Neural cell (in vitro differentiated cells): ENCODE measurements around the gene SOX18. TPM values are rescaled to one million over a fixed set of nuclear protein-coding genes. Genes with fewer than 3 reads are reported as not detected.

Experiments
- H2AFZ ChIP-seq: fragments of 200-600, 300-800 bp; sonication (generic), shearing (Covaris generic); 2 replicates; pipeline ENCODE4 v1.6.0; 2014; ENCODE audit warnings: low read depth, mild to moderate bottlenecking, antibody characterized with exemption, low read length, moderate library complexity
- H3F3A ChIP-seq: fragments of 200-600 bp; shearing (Covaris generic); 2 replicates; pipeline ENCODE4 v1.6.1; 2016; ENCODE audit warnings: mild to moderate bottlenecking, moderate library complexity, mixed read lengths, antibody characterized with exemption, low read length; ENCODE audit not compliant: insufficient read depth, poor library complexity, severe bottlenecking
- H3K27ac ChIP-seq: fragments of 200-600, 300-800 bp; sonication (generic), shearing (Covaris generic); 2 replicates; pipeline ENCODE4 v1.5.1; 2014; ENCODE audit warnings: mild to moderate bottlenecking, low read length, moderate library complexity
- H3K27me3 ChIP-seq: fragments of 300-800, 200-600 bp; sonication (generic), shearing (Covaris generic); 2 replicates; pipeline ENCODE4 v1.6.0; 2014; ENCODE audit warnings: mild to moderate bottlenecking, low read depth, low read length, moderate library complexity; ENCODE audit not compliant: insufficient read depth
- H3K36me3 ChIP-seq: fragments of 300-800, 200-600 bp; sonication (generic), shearing (Covaris generic); 2 replicates; pipeline ENCODE4 v1.5.1; 2014; ENCODE audit warnings: mild to moderate bottlenecking, antibody characterized with exemption, low read length, moderate library complexity; ENCODE audit not compliant: insufficient read depth
- H3K4me2 ChIP-seq: fragments of 300-800, 200-600 bp; sonication (generic), shearing (Covaris generic); 2 replicates; pipeline ENCODE4 v1.6.0; 2014; ENCODE audit warnings: mild to moderate bottlenecking, low read length
- H3K4me3 ChIP-seq: fragments of 300-800, 200-600 bp; sonication (generic), shearing (Covaris generic); 2 replicates; pipeline ENCODE4 v1.5.1; 2014; ENCODE audit warnings: mild to moderate bottlenecking, low read length, moderate library complexity
- H3K79me2 ChIP-seq: fragments of 200-600 bp; shearing (Covaris generic); replicated peaks from 2 replicates; pipeline ENCODE4 v1.6.0; 2014; ENCODE audit warnings: mild to moderate bottlenecking, low read length, moderate library complexity; ENCODE audit not compliant: insufficient read depth
- H3K9ac ChIP-seq: fragments of 300-800, 200-600 bp; sonication (generic), shearing (Covaris generic); 2 replicates; pipeline ENCODE4 v1.6.1; 2016; ENCODE audit warnings: mild to moderate bottlenecking, low read length, mixed read lengths
- H3K9me2 ChIP-seq: fragments of 200-600 bp; shearing (Covaris generic); 2 replicates; pipeline ENCODE4 v1.6.1; 2016; ENCODE audit warnings: mild to moderate bottlenecking, low read length, mixed read lengths; ENCODE audit not compliant: insufficient read depth
- H3K9me3 ChIP-seq: fragments of 200-600, 300-800 bp; sonication (generic), shearing (Covaris generic); 2 replicates; pipeline ENCODE4 v1.6.1; 2016; ENCODE audit warnings: mild to moderate bottlenecking, mixed run types, low read length, moderate library complexity, mixed read lengths
- H4K20me1 ChIP-seq: fragments of 200-600 bp; shearing (Covaris generic); 2 replicates; pipeline ENCODE4 v1.6.1; 2016; ENCODE audit warnings: mild to moderate bottlenecking, mixed run types; ENCODE audit not compliant: insufficient read depth
- EP300 ChIP-seq: fragments of 450-650 bp; conservative IDR thresholded peaks from 2 replicates; pipeline ENCODE4 v1.6.1; 2014; ENCODE audit warnings: antibody characterized with exemption, mild to moderate bottlenecking, moderate library complexity; ENCODE audit not compliant: poor library complexity, severe bottlenecking
- EZH2 ChIP-seq: fragments of 200-600, 300-800 bp; shearing (Covaris generic), sonication (generic); IDR thresholded peaks from 2 replicates; pipeline ENCODE4 v1.6.1; 2014; ENCODE audit warnings: antibody characterized with exemption, low read length, borderline replicate concordance, mild to moderate bottlenecking; ENCODE audit not compliant: insufficient read depth, poor library complexity, severe bottlenecking
- MXI1 ChIP-seq: fragments of 450-650 bp; conservative IDR thresholded peaks from 2 replicates; pipeline ENCODE4 v1.6.1; 2014; ENCODE audit warnings: antibody characterized with exemption, mild to moderate bottlenecking; ENCODE audit not compliant: poor library complexity, severe bottlenecking
- POLR2AphosphoS5 ChIP-seq: IDR thresholded peaks from 2 replicates; pipeline ENCODE4 v1.6.1; 2012
- RAD21 ChIP-seq: fragments of 450-650 bp; conservative IDR thresholded peaks from 2 replicates; pipeline ENCODE4 v1.6.1; 2014; ENCODE audit warnings: antibody characterized with exemption, mild to moderate bottlenecking, moderate library complexity
- SMC3 ChIP-seq: fragments of 450-650 bp; conservative IDR thresholded peaks from 2 replicates; pipeline ENCODE4 v1.6.1; 2014; ENCODE audit warnings: antibody characterized with exemption, mild to moderate bottlenecking, moderate library complexity; ENCODE audit not compliant: poor library complexity
- TAF1 ChIP-seq: IDR thresholded peaks from 2 replicates; pipeline ENCODE4 v1.6.1; 2012; ENCODE audit warnings: low read depth
- polyA plus RNA-seq: library from polyadenylated mRNA; depleted of rRNA; stranded (reverse); fragments of >200 nt; gene quantifications from 2 replicates; pipeline ENCODE4 v1.2.3, GENCODE V29; 2014
- TF ChIP-seq, protein P1 (sequence below): IDR thresholded peaks from 2 replicates; pipeline ENCODE4 v1.6.1; 2012; ENCODE audit warnings: borderline replicate concordance
- TF ChIP-seq, protein P2 (sequence below): fragments of 450-650 bp; IDR thresholded peaks from 2 replicates; pipeline ENCODE4 v1.5.1; 2014; ENCODE audit warnings: antibody characterized with exemption, mild to moderate bottlenecking, moderate library complexity; ENCODE audit not compliant: poor library complexity, severe bottlenecking

The SOX18 gene
- polyA plus RNA-seq, 1 donor from 2014 or later = 0.12 TPM

DNA sequence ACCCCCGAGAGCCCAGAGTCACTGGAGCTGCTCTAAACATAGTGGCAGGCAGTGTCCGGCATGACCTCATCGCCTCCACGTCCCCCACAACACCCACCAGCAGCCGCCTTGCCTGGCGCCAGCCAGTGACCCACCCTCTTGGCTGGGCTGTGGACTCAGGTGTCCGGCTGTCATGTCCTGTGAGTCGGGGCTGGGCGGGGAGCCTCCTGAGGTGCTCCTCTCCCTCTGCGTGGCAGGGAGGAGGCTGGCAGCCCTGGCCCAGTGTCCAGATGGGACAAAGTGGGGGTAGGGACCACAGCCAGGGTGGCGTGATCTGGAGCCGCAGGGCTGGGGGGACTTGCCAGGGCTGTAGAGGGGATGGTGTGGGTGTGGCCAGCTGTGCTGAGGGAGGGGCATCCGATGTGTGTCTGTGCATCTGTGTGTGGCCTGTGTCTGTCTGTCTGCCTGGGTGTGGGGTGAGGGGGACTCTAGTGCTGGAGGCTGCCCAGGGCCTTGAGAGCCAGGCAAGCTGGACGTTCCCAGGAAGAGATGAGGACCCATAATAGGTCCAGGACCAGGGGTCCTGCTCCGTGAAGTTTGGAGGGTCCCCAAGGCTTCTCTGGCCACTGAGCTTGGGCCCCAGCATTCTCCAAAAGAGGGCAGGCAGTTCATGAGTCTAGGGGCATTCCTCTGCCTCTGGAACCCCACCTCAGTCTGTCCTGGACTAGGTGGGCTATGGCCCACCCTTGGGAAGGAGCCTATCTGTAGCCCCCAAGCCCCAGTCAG, 2.3 kb upstream of the SOX18 start:
- Histone ChIP-seq H2AFZ (no peak overlapping the region), H3K9me3 (no peaks in the 10 kb centered on the region), H3K27me3 (peaks cover 50% of the 10 kb centered on the region), H4K20me1 (no peaks in the 10 kb centered on the region), H3K9ac (no peak overlapping the region), H3K9me2 (no peaks in the 10 kb centered on the region), H3K79me2 (no peaks in the 10 kb centered on the region), H3K4me2 (no peak overlapping the region), H3F3A (no peaks in the 10 kb centered on the region), H3K36me3 (no peaks in the 10 kb centered on the region), H3K4me3 (no peak overlapping the region), H3K27ac (no peak overlapping the region)
- TF ChIP-seq, protein P1, sequence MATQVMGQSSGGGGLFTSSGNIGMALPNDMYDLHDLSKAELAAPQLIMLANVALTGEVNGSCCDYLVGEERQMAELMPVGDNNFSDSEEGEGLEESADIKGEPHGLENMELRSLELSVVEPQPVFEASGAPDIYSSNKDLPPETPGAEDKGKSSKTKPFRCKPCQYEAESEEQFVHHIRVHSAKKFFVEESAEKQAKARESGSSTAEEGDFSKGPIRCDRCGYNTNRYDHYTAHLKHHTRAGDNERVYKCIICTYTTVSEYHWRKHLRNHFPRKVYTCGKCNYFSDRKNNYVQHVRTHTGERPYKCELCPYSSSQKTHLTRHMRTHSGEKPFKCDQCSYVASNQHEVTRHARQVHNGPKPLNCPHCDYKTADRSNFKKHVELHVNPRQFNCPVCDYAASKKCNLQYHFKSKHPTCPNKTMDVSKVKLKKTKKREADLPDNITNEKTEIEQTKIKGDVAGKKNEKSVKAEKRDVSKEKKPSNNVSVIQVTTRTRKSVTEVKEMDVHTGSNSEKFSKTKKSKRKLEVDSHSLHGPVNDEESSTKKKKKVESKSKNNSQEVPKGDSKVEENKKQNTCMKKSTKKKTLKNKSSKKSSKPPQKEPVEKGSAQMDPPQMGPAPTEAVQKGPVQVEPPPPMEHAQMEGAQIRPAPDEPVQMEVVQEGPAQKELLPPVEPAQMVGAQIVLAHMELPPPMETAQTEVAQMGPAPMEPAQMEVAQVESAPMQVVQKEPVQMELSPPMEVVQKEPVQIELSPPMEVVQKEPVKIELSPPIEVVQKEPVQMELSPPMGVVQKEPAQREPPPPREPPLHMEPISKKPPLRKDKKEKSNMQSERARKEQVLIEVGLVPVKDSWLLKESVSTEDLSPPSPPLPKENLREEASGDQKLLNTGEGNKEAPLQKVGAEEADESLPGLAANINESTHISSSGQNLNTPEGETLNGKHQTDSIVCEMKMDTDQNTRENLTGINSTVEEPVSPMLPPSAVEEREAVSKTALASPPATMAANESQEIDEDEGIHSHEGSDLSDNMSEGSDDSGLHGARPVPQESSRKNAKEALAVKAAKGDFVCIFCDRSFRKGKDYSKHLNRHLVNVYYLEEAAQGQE = no peak
- TF ChIP-seq EP300 (no peak), SMC3 (no peak)

DNA sequence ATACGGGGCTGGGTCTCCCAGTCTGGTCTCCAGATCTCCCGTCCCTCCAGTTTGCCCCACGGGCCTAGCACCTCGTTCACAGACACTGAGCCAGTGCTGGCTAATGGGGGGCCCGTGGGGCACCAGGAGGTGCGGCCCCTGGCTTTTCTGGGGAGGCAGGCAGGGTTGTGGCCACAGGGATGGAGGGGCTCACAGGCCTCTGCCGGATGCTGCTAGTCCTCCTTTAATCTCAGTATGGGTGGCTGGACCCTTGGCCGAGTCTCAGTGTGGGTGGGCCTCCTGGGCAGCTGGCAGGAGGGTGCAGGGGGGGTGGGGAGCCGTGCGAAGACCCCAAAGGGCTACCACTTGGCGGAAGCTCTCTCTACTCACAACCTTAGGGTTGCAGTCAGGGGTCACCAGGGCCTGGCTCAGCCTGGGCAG, 1.6 kb upstream of the SOX18 start:
- TF ChIP-seq POLR2AphosphoS5 (no peak), TAF1 (no peak), MXI1 (no peak), EZH2 (no peak), EP300 (no peak), SMC3 (no peak), RAD21 (no peak)
- TF ChIP-seq, protein P1 = no peak
- TF ChIP-seq, protein P2, sequence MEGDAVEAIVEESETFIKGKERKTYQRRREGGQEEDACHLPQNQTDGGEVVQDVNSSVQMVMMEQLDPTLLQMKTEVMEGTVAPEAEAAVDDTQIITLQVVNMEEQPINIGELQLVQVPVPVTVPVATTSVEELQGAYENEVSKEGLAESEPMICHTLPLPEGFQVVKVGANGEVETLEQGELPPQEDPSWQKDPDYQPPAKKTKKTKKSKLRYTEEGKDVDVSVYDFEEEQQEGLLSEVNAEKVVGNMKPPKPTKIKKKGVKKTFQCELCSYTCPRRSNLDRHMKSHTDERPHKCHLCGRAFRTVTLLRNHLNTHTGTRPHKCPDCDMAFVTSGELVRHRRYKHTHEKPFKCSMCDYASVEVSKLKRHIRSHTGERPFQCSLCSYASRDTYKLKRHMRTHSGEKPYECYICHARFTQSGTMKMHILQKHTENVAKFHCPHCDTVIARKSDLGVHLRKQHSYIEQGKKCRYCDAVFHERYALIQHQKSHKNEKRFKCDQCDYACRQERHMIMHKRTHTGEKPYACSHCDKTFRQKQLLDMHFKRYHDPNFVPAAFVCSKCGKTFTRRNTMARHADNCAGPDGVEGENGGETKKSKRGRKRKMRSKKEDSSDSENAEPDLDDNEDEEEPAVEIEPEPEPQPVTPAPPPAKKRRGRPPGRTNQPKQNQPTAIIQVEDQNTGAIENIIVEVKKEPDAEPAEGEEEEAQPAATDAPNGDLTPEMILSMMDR = no peak
- Histone ChIP-seq H3K9me2 (no peaks in the 10 kb centered on the region), H3K9ac (no peak overlapping the region), H3K4me2 (no peak overlapping the region), H3K4me3 (no peak overlapping the region), H3K9me3 (no peaks in the 10 kb centered on the region), H4K20me1 (no peaks in the 10 kb centered on the region), H3K79me2 (no peaks in the 10 kb centered on the region), H3K27ac (no peak overlapping the region), H2AFZ (no peak overlapping the region), H3K36me3 (no peaks in the 10 kb centered on the region), H3F3A (no peaks in the 10 kb centered on the region), H3K27me3 (peaks cover 57% of the 10 kb centered on the region)
